ENCODE measurements around the gene TPM2. TPM values are rescaled to one million over a fixed set of nuclear protein-coding genes. Genes with fewer than 3 reads are reported as not detected.

The TPM2 gene
- total RNA-seq, 1 donor from 2014 or later, result 110 TPM

GRCh38 chr9:35706951-35707350 lies 17.2 kb upstream of the TPM2 start:
- H3K27me3 ChIP-seq (ENCODE audit: low read depth), result no peaks in the 10 kb centered on the region
- no peaks in the 10 kb centered on the region for H3K4me1 ChIP-seq
- intact Hi-C loops (cut with DNase I), result no loop called here
- H3K9me3 ChIP-seq, result no peaks in the 10 kb centered on the region
- no peak for DNase-seq
- no peak for ATAC-seq
- TF ChIP-seq CTCF (IDR thresholded peaks at IDR 0.05), result no peak
- peaks cover 100% of the 10 kb centered on the region for H3K36me3 ChIP-seq
- no peak overlapping the region for H3K4me3 ChIP-seq
- no peak overlapping the region for H3K27ac ChIP-seq

- intact Hi-C loops (cut with DNase I), result no loop called here
- TF ChIP-seq CTCF (IDR thresholded peaks at IDR 0.05), result no peak
- ATAC-seq (no peak), DNase-seq (no peak)
- Histone ChIP-seq H3K36me3 (peaks cover 100% of the 10 kb centered on the region), H3K4me1 (no peaks in the 10 kb centered on the region), H3K4me3 (no peak overlapping the region), H3K27me3 (ENCODE audit: low read depth) (no peaks in the 10 kb centered on the region), H3K27ac (no peak overlapping the region), H3K9me3 (no peaks in the 10 kb centered on the region)
Observed at GRCh38 chr9:35705836-35706430, 16.2 kb upstream of the TPM2 start.

- no peak for ATAC-seq
- no peak overlapping the region for H3K4me3 ChIP-seq
- no peaks in the 10 kb centered on the region for H3K27me3 ChIP-seq (ENCODE audit: low read depth)
- H3K9me3 ChIP-seq, result no peaks in the 10 kb centered on the region
- no peak for TF ChIP-seq CTCF (IDR thresholded peaks at IDR 0.05)
- intact Hi-C loops (cut with DNase I), result no loop called here
- H3K4me1 ChIP-seq, result no peaks in the 10 kb centered on the region
- no peak overlapping the region for H3K27ac ChIP-seq
- peaks cover 100% of the 10 kb centered on the region for H3K36me3 ChIP-seq
- no peak for DNase-seq
Observed at GRCh38 chr9:35705372-35705771, 15.6 kb upstream of the TPM2 start.

- H3K27ac ChIP-seq, result no peak overlapping the region
- no peak for DNase-seq
- H3K9me3 ChIP-seq, result no peaks in the 10 kb centered on the region
- H3K4me1 ChIP-seq, result no peaks in the 10 kb centered on the region
- H3K36me3 ChIP-seq, result peaks cover 100% of the 10 kb centered on the region
- intact Hi-C loops (cut with DNase I), result no loop called here
- no peak overlapping the region for H3K4me3 ChIP-seq
- no peaks in the 10 kb centered on the region for H3K27me3 ChIP-seq (ENCODE audit: low read depth)
- no peak for TF ChIP-seq CTCF (IDR thresholded peaks at IDR 0.05)
- no peak for ATAC-seq
Observed at GRCh38 chr9:35703906-35704672, 14.4 kb upstream of the TPM2 start.

- H3K27me3 ChIP-seq (ENCODE audit: low read depth), result no peaks in the 10 kb centered on the region
- H3K9me3 ChIP-seq, result no peaks in the 10 kb centered on the region
- no peak overlapping the region for H3K4me3 ChIP-seq
- no peaks in the 10 kb centered on the region for H3K4me1 ChIP-seq
- ATAC-seq, result no peak
- no peak for DNase-seq
- peaks cover 100% of the 10 kb centered on the region for H3K36me3 ChIP-seq
- no peak for TF ChIP-seq CTCF (IDR thresholded peaks at IDR 0.05)
- intact Hi-C loops (cut with DNase I), result no loop called here
- H3K27ac ChIP-seq, result no peak overlapping the region
Observed at GRCh38 chr9:35702696-35703095, 13.0 kb upstream of the TPM2 start.
